H9 (cell line): ENCODE data around the gene CCL19. TPM values are rescaled to one million over a fixed set of nuclear protein-coding genes. Genes with fewer than 3 reads are reported as not detected.
A peak's percentile ranks its signal among the peaks of the same experiment; 100 is the strongest.

Experiments used
- DNase-seq: peaks from one replicate; pipeline ENCODE4 v3.0.0-alpha.2; 2017
- H2AFZ ChIP-seq: one replicate; pipeline ENCODE4 v1.6.1; 2013; ENCODE audit warnings: mild to moderate bottlenecking, low read length, control low read depth, moderate library complexity
- H2AK5ac ChIP-seq: 2 replicates; pipeline ENCODE4 v1.6.1; 2013; ENCODE audit warnings: low read length, control low read depth, mixed read lengths; ENCODE audit not compliant: insufficient read length
- H2BK120ac ChIP-seq: one replicate; pipeline ENCODE4 v1.6.1; 2013; ENCODE audit warnings: low read depth, mild to moderate bottlenecking, low read length, control low read depth, inconsistent platforms; ENCODE audit not compliant: poor library complexity, severe bottlenecking
- H2BK12ac ChIP-seq: 2 replicates; pipeline ENCODE4 v1.6.1; 2013; ENCODE audit warnings: low read length, control low read depth, mixed read lengths, low read depth; ENCODE audit not compliant: insufficient read length
- H2BK15ac ChIP-seq: 2 replicates; pipeline ENCODE4 v1.6.1; 2013; ENCODE audit warnings: low read depth, low read length, control low read depth
- H2BK20ac ChIP-seq: one replicate; pipeline ENCODE4 v1.6.1; 2013; ENCODE audit warnings: low read depth, mild to moderate bottlenecking, low read length, control low read depth, inconsistent platforms; ENCODE audit not compliant: poor library complexity, severe bottlenecking
- H2BK5ac ChIP-seq: 2 replicates; pipeline ENCODE4 v1.6.1; 2013; ENCODE audit warnings: low read length, control low read depth, mixed read lengths; ENCODE audit not compliant: insufficient read length
- H3K14ac ChIP-seq: 2 replicates; pipeline ENCODE4 v1.6.1; 2013; ENCODE audit warnings: low read length, control low read depth; ENCODE audit not compliant: insufficient read depth
- H3K18ac ChIP-seq: 2 replicates; pipeline ENCODE4 v1.6.1; 2013; ENCODE audit warnings: low read depth, mild to moderate bottlenecking, mixed read lengths, low read length, control low read depth; ENCODE audit not compliant: insufficient read length
- H3K23ac ChIP-seq: 2 replicates; pipeline ENCODE4 v1.6.1; 2013; ENCODE audit warnings: low read length, control low read depth, mixed read lengths, low read depth; ENCODE audit not compliant: insufficient read length
- H3K23me2 ChIP-seq: 2 replicates; pipeline ENCODE4 v1.6.1; 2013; ENCODE audit warnings: low read depth, mild to moderate bottlenecking, mixed read lengths, low read length, control low read depth; ENCODE audit not compliant: insufficient read length, poor library complexity, severe bottlenecking
- H3K27ac ChIP-seq: 2 replicates; pipeline ENCODE4 v1.5.1; 2013; ENCODE audit warnings: low read length, control low read depth, mixed read lengths, low read depth; ENCODE audit not compliant: insufficient read length
- H3K27me3 ChIP-seq: 2 replicates; pipeline ENCODE4 v1.6.1; 2013; ENCODE audit warnings: low read length, control low read depth, inconsistent platforms; ENCODE audit not compliant: insufficient read depth
- H3K4ac ChIP-seq: 2 replicates; pipeline ENCODE4 v1.6.1; 2013; ENCODE audit warnings: low read depth, mild to moderate bottlenecking, control low read depth, inconsistent platforms, low read length, moderate library complexity
- H3K4me1 ChIP-seq: 2 replicates; pipeline ENCODE4 v1.6.1; 2013; ENCODE audit warnings: low read length, control low read depth, inconsistent platforms; ENCODE audit not compliant: insufficient read depth
- H3K4me2 ChIP-seq: 2 replicates; pipeline ENCODE4 v1.6.1; 2013; ENCODE audit warnings: low read length, control low read depth, mixed read lengths; ENCODE audit not compliant: insufficient read length, insufficient read depth
- H3K56ac ChIP-seq: 2 replicates; pipeline ENCODE4 v1.6.1; 2013; ENCODE audit warnings: low read depth, mild to moderate bottlenecking, mixed read lengths, low read length, control low read depth; ENCODE audit not compliant: insufficient read length
- H3K79me1 ChIP-seq: 2 replicates; pipeline ENCODE4 v1.6.1; 2013; ENCODE audit warnings: low read depth, mild to moderate bottlenecking, moderate library complexity, low read length, control low read depth, inconsistent platforms; ENCODE audit not compliant: insufficient read depth, poor library complexity, severe bottlenecking
- H3K79me2 ChIP-seq: 2 replicates; pipeline ENCODE4 v1.6.1; 2013; ENCODE audit warnings: low read length, control low read depth, inconsistent platforms; ENCODE audit not compliant: insufficient read depth
- H3K9ac ChIP-seq: 2 replicates; pipeline ENCODE4 v1.6.1; 2013; ENCODE audit warnings: low read length, control low read depth, mixed read lengths; ENCODE audit not compliant: insufficient read length; ENCODE audit errors: extremely low read depth
- H3K9me3 ChIP-seq: one replicate; pipeline ENCODE4 v1.6.1; 2013; ENCODE audit warnings: low read depth, low read length, inconsistent platforms; ENCODE audit not compliant: control insufficient read depth
- H3T11ph ChIP-seq: one replicate; pipeline ENCODE4 v1.6.1; 2013; ENCODE audit warnings: mild to moderate bottlenecking, low read length, control low read depth, inconsistent platforms
- H4K20me1 ChIP-seq: one replicate; pipeline ENCODE4 v1.6.1; 2013; ENCODE audit not compliant: control insufficient read depth, insufficient read length, insufficient read depth
- H4K5ac ChIP-seq: 2 replicates; pipeline ENCODE4 v1.6.1; 2013; ENCODE audit warnings: low read depth, mild to moderate bottlenecking, mixed read lengths, low read length, control low read depth; ENCODE audit not compliant: insufficient read length
- H4K8ac ChIP-seq: replicated peaks from 2 replicates; pipeline ENCODE4 v1.6.1; 2013; ENCODE audit warnings: low read length, control low read depth, mixed read lengths, low read depth; ENCODE audit not compliant: insufficient read length
- H4K91ac ChIP-seq: 2 replicates; pipeline ENCODE4 v1.6.1; 2013; ENCODE audit warnings: low read depth, mild to moderate bottlenecking, moderate library complexity, mixed read lengths, low read length, control low read depth; ENCODE audit not compliant: insufficient read length
- H3K27ac Mint-ChIP-seq, 3 experiments: 2 replicates in 2 of 3; 3 replicates in 1 of 3; pipeline ENCODE4 v1.8.0; 2020 to 2021; ENCODE audit warnings: mixed read lengths in 3 of 3, mild to moderate bottlenecking in 1 of 3, moderate library complexity in 1 of 3
- H3K27me3 Mint-ChIP-seq: 2 replicates; pipeline ENCODE4 v1.8.0; 2021; ENCODE audit warnings: low read depth, mild to moderate bottlenecking, moderate library complexity, mixed read lengths
- H3K36me3 Mint-ChIP-seq, 3 experiments: 2 replicates in 2 of 3; 3 replicates in 1 of 3; pipeline ENCODE4 v1.8.0; 2020 to 2021; ENCODE audit warnings: low read depth in 3 of 3, mixed read lengths in 3 of 3; ENCODE audit not compliant: insufficient read depth in 1 of 3
- H3K4me1 Mint-ChIP-seq, 2 experiments: 2 replicates each; pipeline ENCODE4 v1.8.0; 2020; ENCODE audit warnings: mixed read lengths in 2 of 2
- H3K4me3 Mint-ChIP-seq, 2 experiments: 2 replicates in 1 of 2; 3 replicates in 1 of 2; pipeline ENCODE4 v1.8.0; 2020 to 2021; ENCODE audit warnings: mild to moderate bottlenecking in 2 of 2, mixed read lengths in 2 of 2, moderate library complexity in 1 of 2
- H3K9me3 Mint-ChIP-seq, 2 experiments: 2 replicates in 1 of 2; 3 replicates in 1 of 2; pipeline ENCODE4 v1.8.0; 2020; ENCODE audit warnings: mild to moderate bottlenecking in 2 of 2, mixed read lengths in 2 of 2, moderate library complexity in 1 of 2
- CTCF ChIP-seq: fragments of 200-600 bp; sonication (generic); conservative IDR thresholded peaks from 3 replicates; pipeline ENCODE4 v1.8.0; 2021; ENCODE audit warnings: antibody characterized with exemption, mild to moderate bottlenecking
- WGBS: extraction: QIAGEN DNeasy Blood & Tissue Kit; methylation state at CpG from one replicate; pipeline ENCODE4 v1.1.7; 2013; ENCODE audit warnings: missing lambda C conversion rate, low lambda C conversion rate, mixed read lengths; ENCODE audit not compliant: insufficient read length; ENCODE audit errors: extremely low coverage; 5-methylcytosine and 5-hydroxymethylcytosine counted together
- total RNA-seq: library from RNA; stranded (reverse); gene quantifications from 2 replicates; pipeline ENCODE4 v1.2.1, GENCODE V29; 2021

Gene CCL19
- total RNA-seq, 1 experiment from 2014 or later = not detected

GRCh38 chr9:34662526-34663302, 28.4 kb downstream of the CCL19 start, which contains the start of gene CCL27:
Gene CCL27 (minus strand): TSS chr9:34662657. CDS start chr9:34662633, 24 bp downstream.
- H3K4ac ChIP-seq = no peak within 1 kb of the TSS
- no peak within 1 kb of the TSS for H3K9ac ChIP-seq
- no peaks in the 10 kb centered on the region for H3K27me3 ChIP-seq
- H3K14ac ChIP-seq = no peak within 1 kb of the TSS
- H3K79me1 ChIP-seq = no peaks in the 10 kb centered on the region
- no peak within 1 kb of the TSS for H3K4me2 ChIP-seq
- no CpG with 5 or more reads among the region's 4 CpGs for WGBS
- no peak within 1 kb of the TSS for H4K5ac ChIP-seq
- H3K79me2 ChIP-seq = no peaks in the 10 kb centered on the region
- no peak within 1 kb of the TSS for H4K91ac ChIP-seq
- H2BK120ac ChIP-seq = no peak within 1 kb of the TSS
- H3K4me1 ChIP-seq = no peaks in the 10 kb centered on the region
- no peak within 1 kb of the TSS for H2AK5ac ChIP-seq
- H3K4me3 Mint-ChIP-seq = no peak within 1 kb of the TSS; a peak in 1 of 5 replicates
- H2AFZ ChIP-seq = no peak within 1 kb of the TSS
- peaks cover 2 to 5% (median 3%) of the 10 kb centered on the region in 3 experiments; a peak in 5 of 7 replicates for H3K36me3 Mint-ChIP-seq
- no peaks in the 10 kb centered on the region for H3K9me3 ChIP-seq
- H4K20me1 ChIP-seq = no peaks in the 10 kb centered on the region
- peaks cover 13% of the 10 kb centered on the region for H3K23me2 ChIP-seq
- no peak within 1 kb of the TSS for H3K27ac ChIP-seq
- no peak within 1 kb of the TSS for H3K18ac ChIP-seq
- H2BK15ac ChIP-seq = no peak within 1 kb of the TSS
- H2BK12ac ChIP-seq = no peak within 1 kb of the TSS
- H3K27me3 Mint-ChIP-seq = peaks cover 1% of the 10 kb centered on the region; the same call in 1 of the 2 replicates
- H3K23ac ChIP-seq = no peak within 1 kb of the TSS
- no peak within 1 kb of the TSS for H3K56ac ChIP-seq
- no peak for TF ChIP-seq CTCF
- peak within 1 kb of the TSS in 1 of 3 experiments; percentile 23; a peak in 3 of 7 replicates for H3K27ac Mint-ChIP-seq
- no peak within 1 kb of the TSS for H3T11ph ChIP-seq
- no peaks in the 10 kb centered on the region for H3K9me3 Mint-ChIP-seq
- no peak within 1 kb of the TSS for H4K8ac ChIP-seq
- peaks cover 7 to 8% of the 10 kb centered on the region in 2 experiments for H3K4me1 Mint-ChIP-seq
- no peak for DNase-seq
- no peak within 1 kb of the TSS for H2BK5ac ChIP-seq
- no peak within 1 kb of the TSS for H2BK20ac ChIP-seq
